GM19438 (cell line): ENCODE data around the gene CCDC141.

Source experiments
- ATAC-seq: cut with Tn5 transposase; IDR thresholded peaks from one replicate; pipeline ENCODE4 v1.9.1; 2021; ENCODE audit warnings: low read depth; ENCODE audit not compliant: unreplicated experiment

The CCDC141 gene

DNA sequence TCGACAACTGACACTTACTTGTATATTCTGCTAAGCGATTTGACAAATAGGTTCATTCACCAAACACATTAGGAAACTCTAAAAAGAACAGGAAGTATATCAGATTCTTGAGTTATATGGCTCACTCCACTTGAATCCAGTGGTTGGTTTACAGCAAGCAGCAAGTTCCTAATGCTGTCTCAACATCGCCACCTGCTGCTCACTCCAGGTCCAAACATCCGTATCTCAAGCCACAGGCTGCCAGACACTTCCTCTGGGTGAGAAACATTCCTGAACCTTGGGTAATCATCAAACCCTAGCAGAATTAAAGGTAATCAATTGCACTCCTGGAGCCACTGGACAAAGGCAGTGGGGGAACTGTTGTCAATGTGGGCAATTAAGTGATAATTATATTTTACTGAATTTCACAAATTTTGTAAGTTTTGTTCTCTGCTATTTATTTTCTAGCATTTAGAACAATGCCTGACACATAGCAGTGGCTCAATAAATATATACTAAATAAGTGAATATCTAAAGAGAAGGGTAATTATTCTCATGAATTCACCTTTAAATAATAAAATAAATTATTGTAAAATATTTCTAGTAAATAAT lies 135.6 kb downstream of the CCDC141 start:
- ATAC-seq, result peak; percentile 77

DNA sequence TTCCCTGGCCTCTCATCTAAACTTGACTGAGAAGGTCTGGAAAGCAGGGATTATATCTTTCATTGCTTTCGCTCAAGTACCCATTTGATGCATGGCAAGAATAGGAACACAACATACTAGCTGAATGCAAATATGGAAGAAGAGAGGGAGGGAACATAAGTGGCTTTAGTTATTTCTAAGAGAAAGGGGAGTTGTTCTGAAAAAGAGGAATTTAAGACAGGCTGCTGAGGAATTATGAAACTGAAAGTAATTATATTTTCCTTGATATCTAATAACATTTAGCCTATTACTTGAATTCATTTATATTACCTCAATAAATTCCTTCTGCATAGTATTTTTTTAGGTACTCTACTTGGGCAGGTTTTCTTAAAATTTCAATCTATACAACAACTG lies 136.9 kb downstream of the CCDC141 start:
- ATAC-seq, result no peak

DNA sequence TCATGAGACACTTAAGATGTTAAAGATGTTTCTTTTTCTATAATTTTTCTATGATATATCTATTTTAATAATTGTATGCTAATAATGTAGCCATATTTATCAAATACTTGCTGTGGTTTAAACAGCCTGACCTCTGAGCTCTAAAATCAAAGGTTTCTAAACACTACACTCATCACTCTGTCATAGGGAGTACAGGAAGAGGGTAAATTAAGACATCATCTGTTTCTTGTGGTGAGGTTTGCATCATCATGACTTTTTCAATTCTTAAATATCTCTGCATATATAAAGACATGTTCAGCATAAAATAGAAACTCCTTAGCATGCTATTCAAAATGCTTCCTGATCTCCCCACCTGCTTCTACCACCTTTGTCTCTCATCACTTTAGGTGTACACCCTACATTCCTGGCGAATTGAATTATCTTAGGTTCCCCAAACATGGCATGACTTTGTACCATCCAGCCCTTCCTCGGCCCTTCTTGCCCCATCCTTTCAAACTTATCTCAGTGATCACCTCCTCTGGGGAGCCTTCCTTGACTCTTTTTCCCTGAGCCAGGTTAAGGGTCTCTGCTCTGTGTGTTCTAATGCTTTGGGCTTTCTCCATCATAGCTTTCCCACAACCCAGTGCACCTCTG lies 137.4 kb downstream of the CCDC141 start:
- ATAC-seq, result no peak

DNA sequence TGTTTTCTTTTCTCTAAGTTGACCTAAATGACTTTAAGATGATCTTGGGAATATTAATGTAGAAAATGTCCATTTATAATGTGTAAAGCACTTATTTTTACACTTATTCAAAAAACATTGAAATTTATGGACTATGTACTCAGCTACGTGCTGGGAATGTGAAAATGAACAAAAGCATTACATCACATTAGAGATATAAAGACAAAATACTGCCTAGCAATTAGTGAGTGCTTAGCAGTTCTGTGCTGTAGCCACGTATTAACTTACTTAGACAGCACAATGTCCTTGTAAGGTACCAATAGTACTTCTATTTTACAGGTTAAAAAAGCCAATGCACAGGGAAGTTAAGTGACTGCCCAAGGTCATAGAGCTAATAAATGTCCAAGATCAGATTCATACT lies 138.9 kb downstream of the CCDC141 start:
- no peak for ATAC-seq

DNA sequence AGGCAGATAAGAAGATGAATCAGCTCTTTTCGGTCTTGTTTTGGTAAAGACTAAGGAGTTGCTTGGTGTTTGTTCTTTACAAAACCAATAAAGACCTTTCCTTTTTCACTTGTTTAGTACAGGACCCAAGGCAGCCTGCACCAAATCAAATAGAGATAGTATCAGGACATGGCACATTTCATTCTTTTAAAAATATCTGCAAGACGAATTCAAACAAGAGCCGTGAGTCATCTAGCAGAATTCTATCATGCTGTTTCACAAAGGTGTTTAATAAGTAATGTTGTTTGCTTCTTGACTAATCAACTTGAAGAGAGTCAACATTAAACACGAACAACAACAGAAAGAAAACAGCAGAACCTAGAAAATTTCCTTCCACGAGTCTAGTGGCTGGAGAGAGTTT lies 139.9 kb downstream of the CCDC141 start:
- no peak for ATAC-seq

DNA sequence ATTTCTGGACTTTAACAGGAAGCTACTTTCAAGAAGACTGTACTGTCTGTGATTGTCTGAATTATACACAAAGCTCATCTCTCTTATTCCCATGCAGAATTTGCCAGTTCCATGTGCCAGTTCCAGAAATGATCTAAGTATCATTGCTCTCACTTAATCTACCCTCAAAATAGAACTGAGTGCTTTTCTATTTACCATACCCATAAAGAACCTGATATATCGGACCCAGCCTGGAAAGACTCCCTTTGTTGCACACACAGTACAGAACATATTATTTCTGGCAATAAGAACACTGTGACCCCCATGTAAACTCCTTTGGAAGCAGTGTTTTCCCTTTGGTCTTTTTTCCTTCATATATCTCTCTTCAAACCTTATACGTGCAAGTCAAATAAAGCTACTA lies 140.4 kb downstream of the CCDC141 start:
- no peak for ATAC-seq

DNA sequence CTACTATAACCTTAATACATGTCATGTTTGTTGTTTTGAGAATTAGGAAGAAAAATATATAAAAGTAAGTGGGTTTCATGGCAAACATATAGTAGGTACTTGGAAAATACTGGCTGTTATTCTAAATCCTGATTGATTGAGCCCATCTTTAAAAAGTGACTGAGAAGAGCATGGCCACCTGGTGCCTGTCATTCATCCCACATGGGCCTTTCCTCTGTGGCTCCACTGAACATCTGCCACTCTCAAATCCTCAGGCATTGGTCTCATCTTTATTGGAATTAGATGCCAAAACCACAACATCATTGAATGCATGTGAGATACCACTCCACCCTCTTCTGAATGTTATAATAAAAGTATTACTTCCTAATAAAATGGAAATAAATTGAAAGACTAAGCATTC lies 141.1 kb downstream of the CCDC141 start:
- no peak for ATAC-seq

DNA sequence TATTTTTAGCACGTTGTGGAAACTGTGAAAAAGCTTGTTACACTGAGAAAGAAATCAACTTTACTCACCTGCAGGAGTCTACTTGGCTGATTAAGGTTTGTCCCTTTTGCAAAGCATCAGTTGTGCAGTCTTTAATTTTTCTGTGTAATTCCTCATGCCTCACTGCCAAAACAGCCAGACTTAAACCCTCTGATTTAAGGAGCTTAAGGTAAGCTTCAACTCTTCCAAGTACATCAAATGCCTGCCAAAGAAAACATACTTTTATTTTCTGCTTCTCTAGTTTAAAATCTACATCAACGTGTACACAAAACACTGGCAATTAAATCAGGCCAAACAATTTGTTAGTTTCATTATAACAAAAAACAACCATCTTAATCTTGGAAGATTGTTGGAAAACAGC lies 144.7 kb downstream of the CCDC141 start:
- ATAC-seq, result no peak

DNA sequence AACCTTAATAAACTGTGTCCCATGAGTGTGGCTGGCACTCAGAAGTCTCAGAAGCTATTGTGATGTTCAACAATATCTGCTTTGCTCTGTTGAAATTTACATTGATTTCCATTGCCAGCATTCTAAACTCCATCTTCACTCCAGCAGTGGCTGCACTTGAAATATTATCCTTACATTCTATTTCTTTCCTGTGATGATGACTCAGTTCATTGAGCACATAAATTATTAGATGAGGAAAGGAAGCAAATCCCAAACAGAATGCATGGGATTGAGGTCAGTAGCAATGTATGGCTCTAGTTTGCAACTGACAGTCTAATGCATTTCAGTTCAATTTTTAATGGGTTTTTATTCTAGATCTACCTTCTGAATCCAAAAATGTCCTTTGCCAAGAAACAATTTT lies 150.3 kb downstream of the CCDC141 start:
- ATAC-seq, result no peak

DNA sequence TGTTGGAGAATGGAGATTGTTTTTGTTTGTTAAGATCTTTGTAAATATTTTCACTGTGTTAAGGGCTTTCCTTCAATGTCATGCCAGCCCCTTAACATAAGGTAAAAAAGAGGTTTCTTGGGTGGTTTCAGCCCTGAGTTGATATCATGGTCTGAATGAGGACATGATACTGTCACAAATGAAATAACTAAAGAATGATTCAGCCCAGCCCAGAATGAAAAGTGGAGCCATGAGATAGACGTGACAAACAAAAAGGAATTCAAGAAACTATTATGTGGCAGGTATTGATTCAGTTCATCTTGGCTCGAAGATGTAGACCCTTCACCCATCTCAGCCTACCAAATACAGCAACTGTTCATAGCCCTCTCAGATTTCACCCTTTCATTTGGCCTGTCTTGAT lies 154.1 kb downstream of the CCDC141 start:
- ATAC-seq, result no peak

DNA sequence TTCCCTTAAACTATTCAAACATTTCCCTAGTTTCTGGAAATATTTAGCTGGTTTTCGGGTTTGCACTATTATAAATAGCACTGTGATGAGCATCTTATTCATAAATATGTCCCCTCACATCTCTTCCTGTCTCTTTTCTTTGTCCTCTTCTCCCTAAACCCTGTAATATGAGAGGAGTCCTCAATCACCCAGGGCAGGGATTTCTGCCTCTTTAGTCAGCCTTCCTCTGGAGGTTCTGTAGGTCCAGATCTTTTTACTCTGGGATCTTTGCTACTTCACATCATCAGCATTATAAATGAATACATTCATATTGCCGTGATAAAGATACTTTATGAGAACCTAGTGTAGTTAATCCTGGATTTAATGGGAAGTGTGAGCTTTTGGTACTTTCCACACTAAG lies 154.8 kb downstream of the CCDC141 start:
- no peak for ATAC-seq

DNA sequence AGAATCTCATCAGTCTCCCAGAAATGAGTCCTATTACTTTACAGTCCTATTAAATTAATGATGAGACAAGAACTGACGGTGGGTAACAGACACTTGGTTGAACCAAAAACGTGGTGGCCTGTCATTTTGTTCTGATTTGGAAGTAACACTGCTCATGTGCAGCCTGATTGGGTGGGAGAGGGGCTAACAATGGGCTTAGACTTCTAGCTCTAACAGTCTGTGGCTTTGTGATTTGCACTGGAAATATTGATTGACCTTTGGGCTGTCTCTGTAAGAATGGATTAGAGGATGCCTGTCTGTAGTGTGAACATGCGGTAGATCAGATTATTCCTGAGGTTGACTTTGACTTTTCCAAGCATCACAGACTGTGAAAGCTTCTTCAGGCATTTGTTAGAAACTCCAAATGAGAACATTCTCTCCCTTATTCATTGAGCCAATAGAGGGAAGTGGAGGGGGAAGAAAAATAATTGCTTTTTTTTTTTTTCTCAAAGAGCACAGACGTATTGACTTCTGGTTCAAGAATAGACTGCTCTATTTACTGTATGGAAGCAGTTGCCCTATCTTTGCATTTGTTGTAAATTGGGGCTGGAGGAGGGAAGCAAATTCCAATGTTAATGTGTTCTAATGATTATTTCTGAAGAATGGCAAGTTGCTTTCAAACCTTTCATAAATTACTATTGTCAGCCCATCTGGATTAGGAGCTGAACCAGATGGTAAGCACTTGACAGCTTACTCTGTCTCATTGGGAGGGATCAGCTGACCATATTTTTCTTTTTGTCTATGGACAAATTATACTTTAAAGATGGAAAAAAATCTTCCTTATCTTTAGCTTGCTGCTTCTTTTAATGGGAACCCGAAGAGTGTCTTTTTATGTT lies 156.9 kb downstream of the CCDC141 start:
- ATAC-seq, result no peak

DNA sequence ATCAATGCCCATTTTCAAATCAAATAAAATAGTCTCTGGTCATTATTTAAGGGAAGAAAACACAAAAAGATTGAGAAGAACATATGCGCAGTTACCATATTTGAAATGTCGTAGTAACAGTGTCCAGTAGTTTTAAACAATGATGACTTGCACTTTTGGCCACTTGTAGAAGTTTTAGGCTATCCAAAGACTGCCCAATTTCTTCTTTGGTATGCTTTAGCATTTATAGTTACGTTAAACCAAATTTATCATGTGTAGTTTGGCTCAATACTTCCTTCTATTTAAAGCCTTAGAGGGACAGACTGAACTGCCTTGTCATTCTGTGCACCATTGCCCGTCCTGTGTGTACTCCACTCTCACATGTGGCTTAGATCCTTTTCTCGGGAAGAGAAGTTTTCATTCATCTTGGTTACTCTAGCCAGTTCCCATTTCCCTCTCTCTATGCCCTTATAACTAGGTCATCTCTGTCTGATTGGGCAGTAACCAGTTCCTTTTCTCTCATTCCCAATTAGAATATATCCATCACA lies 157.9 kb downstream of the CCDC141 start:
- ATAC-seq, result no peak

DNA sequence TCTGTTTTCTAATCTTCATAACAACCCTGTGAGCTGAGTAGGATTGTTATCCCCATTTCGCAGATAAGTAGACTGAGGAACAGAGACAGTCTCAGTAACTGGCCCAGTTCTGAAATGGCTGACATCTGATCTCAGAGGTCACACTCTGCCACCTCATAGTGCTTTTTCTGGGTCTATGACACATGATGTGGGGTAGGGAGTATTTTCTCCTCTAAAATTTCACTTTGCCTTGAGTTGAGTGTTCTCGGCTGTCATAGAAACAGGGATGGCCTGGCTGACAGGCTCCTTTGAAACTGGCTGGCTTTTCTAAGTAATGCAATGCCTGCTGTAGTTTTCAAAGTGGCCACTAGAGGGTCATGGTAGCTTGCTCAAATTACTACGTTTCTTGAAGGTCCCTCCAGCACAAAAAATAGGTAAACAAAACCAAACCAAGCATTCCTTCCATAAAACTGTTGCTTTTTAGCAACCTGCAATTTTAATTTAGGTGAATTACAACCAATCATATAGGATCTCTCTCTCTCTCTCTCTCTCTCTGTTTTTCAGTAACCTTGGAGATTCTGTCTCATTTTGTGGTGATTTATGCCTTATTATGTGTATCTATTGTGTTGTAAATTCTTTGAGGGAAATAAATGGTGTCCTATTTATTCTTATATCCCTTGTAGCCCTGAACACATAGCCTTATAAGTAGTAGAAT lies 158.5 kb downstream of the CCDC141 start:
- peak; percentile 95 for ATAC-seq

DNA sequence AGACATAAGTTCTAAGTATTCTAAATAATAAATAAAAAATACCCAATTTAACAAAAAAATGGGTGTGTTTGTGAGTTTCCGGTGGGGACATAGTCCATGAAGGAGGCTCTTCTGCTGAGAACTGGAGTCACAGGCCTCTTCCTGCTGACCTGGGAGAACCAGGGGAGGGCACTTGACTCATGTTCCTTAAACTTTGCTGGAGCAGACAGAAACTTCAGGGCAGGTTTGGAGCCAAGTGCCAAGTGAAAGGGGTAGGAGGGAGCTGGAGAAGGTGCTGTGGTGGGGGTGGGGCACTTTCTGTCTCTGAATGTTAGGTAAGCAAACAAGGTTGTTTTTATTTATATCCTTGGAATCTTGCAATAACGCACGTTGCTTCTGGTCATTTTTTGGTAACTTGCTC lies 163.9 kb downstream of the CCDC141 start:
- ATAC-seq, result no peak

DNA sequence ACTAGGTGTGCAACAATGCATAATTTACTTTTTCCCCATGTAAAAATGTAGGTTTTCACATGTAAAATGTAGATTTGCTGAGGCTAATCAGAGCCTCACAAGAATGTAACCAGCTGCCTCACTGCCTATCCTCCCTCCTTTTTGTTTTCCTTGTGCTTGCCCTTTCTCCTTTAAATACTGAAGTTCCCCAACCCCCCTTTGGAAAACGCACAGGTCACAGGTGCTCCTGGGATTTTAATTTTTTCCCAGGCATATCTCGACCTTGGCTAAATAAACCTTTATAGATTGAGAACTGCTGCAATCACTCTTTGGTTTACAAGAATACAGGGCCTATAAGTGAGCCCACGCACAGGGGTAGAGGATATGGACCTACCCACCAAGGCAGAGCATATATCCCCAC lies 165.5 kb downstream of the CCDC141 start:
- no peak for ATAC-seq

DNA sequence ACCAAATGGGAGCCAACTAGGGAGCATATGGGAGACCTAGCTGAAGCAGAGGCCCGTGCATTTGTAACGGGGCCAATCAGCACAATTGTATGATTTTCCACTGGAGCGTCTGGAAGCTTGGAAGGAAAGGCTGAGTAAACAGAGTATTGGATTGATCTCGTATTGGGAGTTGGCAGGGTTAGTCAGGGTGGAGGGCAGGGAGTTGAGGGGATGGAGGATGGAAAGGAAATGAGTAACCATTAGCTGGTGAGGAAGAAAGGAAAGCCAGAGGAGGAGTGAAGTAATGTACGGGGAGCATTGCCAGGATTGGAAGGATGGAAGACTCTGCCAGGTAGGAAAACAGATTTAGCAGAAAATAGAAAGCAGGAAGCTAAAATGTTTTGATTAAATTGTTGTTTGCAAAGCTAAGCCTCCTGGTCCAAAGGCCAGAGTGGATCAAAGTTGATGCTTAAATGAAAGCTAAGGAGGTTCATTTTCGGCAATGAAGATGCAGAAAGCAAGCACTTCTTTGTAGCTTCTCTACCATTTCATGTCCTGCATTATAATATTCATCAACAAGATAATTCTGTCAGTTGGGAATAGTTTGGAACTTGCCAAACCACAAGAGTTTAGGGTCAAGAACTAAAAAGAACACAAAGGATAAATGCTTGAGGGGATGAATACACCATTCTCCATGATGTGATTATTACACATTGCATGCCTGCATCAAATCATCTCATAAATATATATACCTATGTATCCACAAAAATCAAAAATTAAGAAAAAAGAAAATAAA lies 167.1 kb downstream of the CCDC141 start:
- no peak for ATAC-seq

DNA sequence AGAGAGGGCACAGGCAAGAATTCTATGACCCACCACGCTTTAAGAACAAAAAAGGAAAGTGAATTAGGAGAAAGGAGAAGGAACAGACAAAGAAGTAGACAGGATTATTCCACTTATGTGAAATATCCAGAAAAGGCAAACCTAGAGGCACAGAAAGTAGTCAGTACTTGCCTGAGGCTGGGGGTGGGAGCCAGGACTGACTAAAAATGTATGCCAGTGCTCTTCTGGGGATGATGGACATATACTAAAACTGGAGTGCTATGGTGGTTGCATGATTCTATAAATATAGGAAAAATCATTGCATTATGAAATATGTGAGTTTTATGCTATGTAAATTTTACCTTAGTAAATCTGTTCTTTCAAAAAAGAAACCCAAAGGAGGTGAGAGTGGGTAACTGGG lies 168.9 kb downstream of the CCDC141 start:
- no peak for ATAC-seq

DNA sequence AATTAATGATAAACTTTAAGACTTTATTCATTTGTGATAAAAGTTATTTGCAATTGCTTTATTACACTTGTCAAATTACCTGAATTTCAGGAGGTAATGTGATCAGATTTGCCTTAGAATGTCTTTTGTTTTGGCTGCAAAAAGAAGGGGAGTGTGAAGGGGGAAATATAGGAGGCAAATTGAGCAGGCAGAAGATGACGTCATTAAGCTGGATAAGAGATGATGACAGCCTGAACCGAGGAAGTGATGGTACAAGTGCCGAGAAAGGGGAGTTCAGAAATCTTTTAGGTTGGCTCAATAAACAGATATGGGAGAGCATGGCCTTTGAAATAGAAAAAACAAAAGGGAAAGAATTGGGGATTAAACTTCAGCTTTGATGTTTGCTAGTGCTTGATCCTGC lies 169.7 kb downstream of the CCDC141 start:
- no peak for ATAC-seq

DNA sequence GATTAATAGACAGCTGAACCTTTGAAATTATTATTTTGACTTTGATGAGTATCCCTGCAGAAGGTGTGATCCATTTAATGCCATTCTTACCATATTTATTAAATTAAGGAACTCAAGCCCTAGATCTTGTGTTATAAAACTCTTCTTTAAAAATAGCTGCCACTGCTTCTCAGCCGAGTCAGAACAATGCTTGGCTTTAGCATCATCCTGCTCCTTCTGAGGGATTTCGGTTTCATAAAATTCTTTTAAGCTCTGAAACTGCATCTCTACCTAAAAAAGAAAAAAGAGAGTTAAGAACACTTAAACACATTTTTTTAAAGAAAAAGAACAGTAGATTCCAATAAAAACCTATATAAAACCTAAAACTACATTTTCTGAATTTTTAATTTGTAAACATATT lies 172.1 kb downstream of the CCDC141 start:
- ATAC-seq, result no peak
